ENCODE results near the gene C15orf39.
A peak's percentile ranks its signal among the peaks of the same experiment; 100 is the strongest.

Gene C15orf39

DNA sequence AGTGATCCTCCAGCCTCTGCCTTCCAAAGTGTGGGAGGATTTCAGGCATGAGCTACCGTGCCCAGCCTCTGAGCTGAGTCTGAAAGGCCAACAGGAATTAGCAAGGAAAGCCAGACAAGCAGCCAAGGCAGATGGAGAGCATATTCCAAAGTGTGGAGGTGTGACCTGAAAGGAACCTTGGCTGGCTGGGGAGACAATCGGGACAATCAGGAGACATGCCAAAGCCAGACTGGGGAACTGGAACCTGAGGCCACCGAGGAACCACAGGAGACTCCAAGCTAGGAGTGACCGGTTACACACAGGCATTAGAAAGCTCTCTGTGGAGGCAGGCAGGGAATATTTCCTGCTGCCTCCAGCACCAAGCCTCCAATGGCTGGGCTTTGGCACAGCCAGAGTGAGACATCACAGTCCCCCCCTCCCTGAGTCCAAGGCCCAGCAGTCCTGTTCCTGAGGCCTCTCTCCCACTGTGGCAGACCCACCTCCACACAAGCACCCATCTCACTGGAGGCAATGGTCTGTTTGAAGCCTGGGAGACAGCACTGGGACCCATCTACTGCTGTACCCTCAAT is 4.5 kb upstream of the C15orf39 start:
- no peaks in the 10 kb centered on the region for H3K36me3 ChIP-seq (ENCODE audit: control insufficient read depth, insufficient read depth, low read length)
- WGBS, 2 experiments (ENCODE audit: insufficient coverage in 2 of 2): 84 to 85% methylated on average over 4 of the region's 4 CpGs
- H3K9me3 ChIP-seq (ENCODE audit: control insufficient read depth, low read length): no peaks in the 10 kb centered on the region
- no peak overlapping the region for H3K27ac ChIP-seq (ENCODE audit: low read depth, low read length, severe bottlenecking)
- H3K4me3 ChIP-seq (ENCODE audit: extremely low read depth, insufficient read depth, low read length, poor library complexity, severe bottlenecking): no peak overlapping the region
- peaks cover 10% of the 10 kb centered on the region for H3K4me1 ChIP-seq (ENCODE audit: control insufficient read depth, insufficient read depth, low read length, poor library complexity, severe bottlenecking)

GRCh38 chr15:75198560-75199356 is 2.9 kb upstream of the C15orf39 start:
- peaks cover 17% of the 10 kb centered on the region for H3K4me1 ChIP-seq (ENCODE audit: control insufficient read depth, insufficient read depth, low read length, poor library complexity, severe bottlenecking)
- no peaks in the 10 kb centered on the region for H3K9me3 ChIP-seq (ENCODE audit: control insufficient read depth, low read length)
- H3K27ac ChIP-seq (ENCODE audit: low read depth, low read length, severe bottlenecking): no peak overlapping the region
- no peak overlapping the region for H3K4me3 ChIP-seq (ENCODE audit: extremely low read depth, insufficient read depth, low read length, poor library complexity, severe bottlenecking)
- no peaks in the 10 kb centered on the region for H3K36me3 ChIP-seq (ENCODE audit: control insufficient read depth, insufficient read depth, low read length)
- 61 to 100% methylated on average over 1 to 2 of the region's 3 CpGs for WGBS, 2 experiments (ENCODE audit: insufficient coverage in 2 of 2)

GRCh38 chr15:75199357-75199940 is 2.2 kb upstream of the C15orf39 start:
- 75% methylated on average over 1 of the region's 2 CpGs; no CpG with 5 or more reads in 1 of the 2 experiments for whole genome bisulfite sequencing, 2 experiments (ENCODE audit: insufficient coverage in 2 of 2)
- no peak overlapping the region for H3K27ac ChIP-seq (ENCODE audit: low read depth, low read length, severe bottlenecking)
- H3K36me3 ChIP-seq (ENCODE audit: control insufficient read depth, insufficient read depth, low read length): no peaks in the 10 kb centered on the region
- no peaks in the 10 kb centered on the region for H3K9me3 ChIP-seq (ENCODE audit: control insufficient read depth, low read length)
- no peak overlapping the region for H3K4me3 ChIP-seq (ENCODE audit: extremely low read depth, insufficient read depth, low read length, poor library complexity, severe bottlenecking)
- peaks cover 22% of the 10 kb centered on the region for H3K4me1 ChIP-seq (ENCODE audit: control insufficient read depth, insufficient read depth, low read length, poor library complexity, severe bottlenecking)

GRCh38 chr15:75200391-75200764 is 1.3 kb upstream of the C15orf39 start:
- Histone ChIP-seq H3K9me3 (ENCODE audit: control insufficient read depth, low read length) (no peaks in the 10 kb centered on the region), H3K4me1 (ENCODE audit: control insufficient read depth, insufficient read depth, low read length, poor library complexity, severe bottlenecking) (peaks cover 24% of the 10 kb centered on the region), H3K4me3 (ENCODE audit: extremely low read depth, insufficient read depth, low read length, poor library complexity, severe bottlenecking) (no peak overlapping the region), H3K27ac (ENCODE audit: low read depth, low read length, severe bottlenecking) (no peak overlapping the region), H3K36me3 (ENCODE audit: control insufficient read depth, insufficient read depth, low read length) (peaks cover 3% of the 10 kb centered on the region)
- 39 to 61% methylated on average over 9 to 10 of the region's 11 CpGs for WGBS, 2 experiments (ENCODE audit: insufficient coverage in 2 of 2)

GRCh38 chr15:75200765-75201615 is 692 bp upstream of the C15orf39 start:
- 10 to 23% methylated on average over 11 to 17 of the region's 21 CpGs for WGBS, 2 experiments (ENCODE audit: insufficient coverage in 2 of 2)
- Histone ChIP-seq H3K9me3 (ENCODE audit: control insufficient read depth, low read length) (no peaks in the 10 kb centered on the region), H3K36me3 (ENCODE audit: control insufficient read depth, insufficient read depth, low read length) (peaks cover 7% of the 10 kb centered on the region), H3K27ac (ENCODE audit: low read depth, low read length, severe bottlenecking) (no peak overlapping the region), H3K4me1 (ENCODE audit: control insufficient read depth, insufficient read depth, low read length, poor library complexity, severe bottlenecking) (peaks cover 24% of the 10 kb centered on the region), H3K4me3 (ENCODE audit: extremely low read depth, insufficient read depth, low read length, poor library complexity, severe bottlenecking) (peak overlapping the region; percentile 88)

- peaks cover 20% of the 10 kb centered on the region for H3K36me3 ChIP-seq (ENCODE audit: control insufficient read depth, insufficient read depth, low read length)
- H3K27ac ChIP-seq (ENCODE audit: low read depth, low read length, severe bottlenecking): peak overlapping the region; percentile 36
- 1% methylated on average over 62 to 70 of the region's 71 CpGs for WGBS, 2 experiments (ENCODE audit: insufficient coverage in 2 of 2)
- peaks cover 24% of the 10 kb centered on the region for H3K4me1 ChIP-seq (ENCODE audit: control insufficient read depth, insufficient read depth, low read length, poor library complexity, severe bottlenecking)
- H3K9me3 ChIP-seq (ENCODE audit: control insufficient read depth, low read length): no peaks in the 10 kb centered on the region
- peak overlapping the region; percentile 88 for H3K4me3 ChIP-seq (ENCODE audit: extremely low read depth, insufficient read depth, low read length, poor library complexity, severe bottlenecking)
Observed at GRCh38 chr15:75202251-75203016, 752 bp downstream of the C15orf39 start.

DNA sequence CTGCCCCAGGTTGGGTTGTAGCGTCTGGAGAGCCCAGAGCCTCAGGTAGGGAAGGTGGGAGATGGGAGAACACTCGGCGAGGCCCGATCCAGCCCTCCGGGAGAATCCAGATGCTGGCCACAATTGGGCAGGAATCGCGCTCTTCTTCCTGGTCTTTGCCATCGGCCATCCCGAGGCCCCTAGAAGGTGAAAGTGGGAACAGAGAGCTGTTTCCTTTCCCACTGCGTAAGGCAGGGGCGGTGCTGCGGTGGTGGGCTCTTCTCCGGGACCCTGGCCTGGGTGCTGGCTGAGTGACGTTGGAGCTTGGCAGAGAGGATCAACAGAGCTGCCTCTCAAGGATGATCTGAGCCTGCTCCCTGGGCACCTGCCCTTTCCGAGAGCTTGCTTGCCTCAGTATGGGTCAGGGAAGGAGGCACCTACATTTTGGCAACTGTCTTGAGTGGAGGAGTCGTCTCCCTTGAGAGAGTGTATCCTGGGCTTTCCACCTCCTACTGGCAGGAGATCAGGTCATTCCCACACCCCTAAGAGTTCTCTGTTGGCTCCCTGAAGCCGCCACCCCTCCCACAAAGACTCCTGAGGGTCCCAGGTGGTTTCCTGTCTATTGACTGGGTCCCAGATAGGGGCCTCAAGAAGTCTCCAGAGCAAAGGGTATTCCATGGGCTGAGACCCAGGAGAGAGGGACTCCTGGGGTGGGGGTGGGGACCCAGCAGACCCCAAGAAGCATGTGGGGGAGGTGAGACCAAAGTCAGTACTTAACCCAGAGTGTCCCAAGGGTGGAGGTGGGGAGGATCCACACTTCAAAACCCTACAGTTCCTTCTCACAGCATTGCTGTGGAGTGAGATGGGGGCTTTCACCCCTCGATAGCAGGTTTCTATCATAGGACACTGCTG is 1.6 kb downstream of the C15orf39 start:
- Histone ChIP-seq H3K4me1 (ENCODE audit: control insufficient read depth, insufficient read depth, low read length, poor library complexity, severe bottlenecking) (peaks cover 24% of the 10 kb centered on the region), H3K9me3 (ENCODE audit: control insufficient read depth, low read length) (no peaks in the 10 kb centered on the region), H3K4me3 (ENCODE audit: extremely low read depth, insufficient read depth, low read length, poor library complexity, severe bottlenecking) (peak overlapping the region; percentile 88), H3K36me3 (ENCODE audit: control insufficient read depth, insufficient read depth, low read length) (peaks cover 28% of the 10 kb centered on the region), H3K27ac (ENCODE audit: low read depth, low read length, severe bottlenecking) (peak overlapping the region; percentile 10)
- WGBS, 2 experiments (ENCODE audit: insufficient coverage in 2 of 2): 9 to 20% methylated on average over 12 to 15 of the region's 18 CpGs

DNA sequence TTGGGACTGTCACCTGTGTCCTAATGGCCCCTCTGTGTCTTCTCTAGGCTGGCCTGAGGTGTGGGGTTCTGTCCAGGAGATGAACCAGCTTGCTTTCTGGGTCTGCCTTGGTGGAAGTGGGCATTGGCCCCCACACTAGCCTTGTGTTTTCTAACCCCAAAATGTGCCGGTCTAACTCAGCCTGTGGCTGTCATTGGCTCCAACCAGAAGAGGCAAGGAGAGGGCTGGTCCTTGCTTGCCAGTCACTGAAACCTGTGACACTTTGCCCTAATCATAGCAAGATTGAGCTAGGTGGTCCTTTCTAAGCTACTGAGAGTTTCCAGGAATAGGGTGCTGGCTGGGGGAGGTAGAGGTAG is 2.2 kb downstream of the C15orf39 start:
- H3K36me3 ChIP-seq (ENCODE audit: control insufficient read depth, insufficient read depth, low read length): peaks cover 34% of the 10 kb centered on the region
- no peak overlapping the region for H3K27ac ChIP-seq (ENCODE audit: low read depth, low read length, severe bottlenecking)
- H3K4me1 ChIP-seq (ENCODE audit: control insufficient read depth, insufficient read depth, low read length, poor library complexity, severe bottlenecking): peaks cover 24% of the 10 kb centered on the region
- WGBS, 2 experiments (ENCODE audit: insufficient coverage in 2 of 2): 64 to 67% methylated on average over 1 of the region's 1 CpG
- H3K4me3 ChIP-seq (ENCODE audit: extremely low read depth, insufficient read depth, low read length, poor library complexity, severe bottlenecking): peak overlapping the region; percentile 88
- H3K9me3 ChIP-seq (ENCODE audit: control insufficient read depth, low read length): no peaks in the 10 kb centered on the region

DNA sequence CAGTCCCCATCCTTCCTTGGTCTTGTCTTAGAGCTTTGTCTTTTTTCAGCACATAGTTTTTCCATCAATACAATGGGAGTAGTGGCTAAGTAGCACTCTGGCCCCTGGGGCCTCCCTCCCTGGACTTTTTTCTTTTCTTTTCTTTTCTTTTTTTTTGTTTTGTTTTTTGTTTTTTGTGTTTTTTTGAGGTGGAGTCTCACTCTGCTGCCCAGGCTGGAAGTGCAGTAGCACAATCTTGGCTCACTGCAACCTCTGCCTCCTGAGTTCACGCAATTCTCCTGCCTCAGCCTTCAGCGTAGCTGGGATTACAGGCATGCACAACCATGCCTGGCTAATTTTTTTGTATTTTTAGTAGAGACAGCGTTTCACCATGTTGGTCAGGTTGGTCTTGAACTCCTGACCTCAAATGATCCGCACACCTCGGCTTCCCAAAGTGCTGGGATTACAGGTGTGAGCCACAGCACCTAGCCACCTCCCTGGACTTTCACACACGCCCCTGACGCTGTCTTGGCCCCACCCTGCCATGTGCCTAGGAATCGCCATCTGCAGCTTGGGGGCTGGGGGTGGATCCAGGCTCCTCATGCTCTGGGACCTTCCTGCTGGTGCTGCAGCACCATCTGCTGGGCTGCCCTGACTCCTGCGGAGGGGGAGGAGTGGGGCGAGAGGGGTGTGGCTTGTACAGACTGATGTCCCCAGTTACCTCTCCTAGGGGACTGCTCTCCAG is 2.8 kb downstream of the C15orf39 start:
- Histone ChIP-seq H3K4me1 (ENCODE audit: control insufficient read depth, insufficient read depth, low read length, poor library complexity, severe bottlenecking) (peaks cover 24% of the 10 kb centered on the region), H3K9me3 (ENCODE audit: control insufficient read depth, low read length) (no peaks in the 10 kb centered on the region), H3K36me3 (ENCODE audit: control insufficient read depth, insufficient read depth, low read length) (peaks cover 41% of the 10 kb centered on the region), H3K4me3 (ENCODE audit: extremely low read depth, insufficient read depth, low read length, poor library complexity, severe bottlenecking) (no peak overlapping the region), H3K27ac (ENCODE audit: low read depth, low read length, severe bottlenecking) (no peak overlapping the region)
- 27 to 33% methylated on average over 6 to 8 of the region's 10 CpGs for WGBS, 2 experiments (ENCODE audit: insufficient coverage in 2 of 2)
